Panc1 (cell line): ENCODE data around the gene PYGO2. TPM values are rescaled to one million over a fixed set of nuclear protein-coding genes. Genes with fewer than 3 reads are reported as not detected.

Experiments
- ATAC-seq: fragments of 200-7000 bp; cut with Tn5 transposase; 2 replicates; pipeline ENCODE4 v1.9.1; 2020; ENCODE audit warnings: mild to moderate bottlenecking, moderate library complexity
- BruUV-seq: library from RNA; stranded (reverse); fragments of 400-500 nt; replicated peaks from 2 replicates; lab custom pipeline; 2021; lab: Mats Ljungman, UMichigan
- CTCF ChIA-PET: fragments of 300-600 bp; sonication (Branson Sonifier 250); formaldehyde crosslinking; loops from one replicate; lab custom pipeline; 2022; ENCODE audit warnings: antibody characterized with exemption; lab: Charles Lee
- POLR2A ChIA-PET: fragments of 300-600 bp; sonication (Branson Sonifier 250); formaldehyde crosslinking; loops from one replicate; lab custom pipeline; 2022; ENCODE audit warnings: antibody characterized with exemption; lab: Charles Lee
- DNase-seq: peaks from one replicate; pipeline ENCODE4 v3.0.0-alpha.2; 2010; ENCODE audit warnings: low read depth, low spot score
- H3K27ac ChIP-seq: 2 replicates; pipeline ENCODE4 v1.5.1; 2011; ENCODE audit warnings: mild to moderate bottlenecking, low read length, inconsistent platforms
- H3K27me3 ChIP-seq: fragments of 200-500 bp; sonication (Bioruptor generic); 2 replicates; pipeline ENCODE4 v1.6.0; 2014; ENCODE audit warnings: low read length, inconsistent platforms; ENCODE audit not compliant: control insufficient read depth, insufficient read depth
- H3K36me3 ChIP-seq: fragments of 200-500 bp; sonication (Bioruptor generic); 2 replicates; pipeline ENCODE4 v1.5.1; 2014; ENCODE audit warnings: inconsistent platforms, mild to moderate bottlenecking, low read length, moderate library complexity; ENCODE audit not compliant: control insufficient read depth, insufficient read depth
- H3K4me1 ChIP-seq: 2 replicates; pipeline ENCODE4 v1.5.1; 2011; ENCODE audit warnings: inconsistent platforms, mild to moderate bottlenecking, low read length, moderate library complexity; ENCODE audit not compliant: control insufficient read depth, insufficient read depth
- H3K4me3 ChIP-seq, 2 experiments: 2 replicates each; pipeline ENCODE4 v1.5.1; 2011 to 2012; ENCODE audit warnings: low read depth in 2 of 2, low read length in 2 of 2, mild to moderate bottlenecking in 2 of 2, inconsistent platforms in 1 of 2, moderate library complexity in 1 of 2
- H3K9me3 ChIP-seq: fragments of 200-500 bp; sonication (Bioruptor generic); 2 replicates; pipeline ENCODE4 v1.5.1; 2014; ENCODE audit warnings: low read depth, mild to moderate bottlenecking, inconsistent platforms, low read length, moderate library complexity; ENCODE audit not compliant: control insufficient read depth, insufficient read depth
- CTCF ChIP-seq: fragments of 450-650 bp; IDR thresholded peaks from 2 replicates; pipeline ENCODE4 v1.5.1; 2017; ENCODE audit warnings: mild to moderate bottlenecking
- POLR2AphosphoS5 ChIP-seq: IDR thresholded peaks from 2 replicates; pipeline ENCODE4 v1.6.1; 2012; ENCODE audit warnings: mild to moderate bottlenecking, low read depth, low read length, moderate library complexity
- REST ChIP-seq, 2 experiments: IDR thresholded peaks; 2 replicates each; pipeline ENCODE4 v1.6.1; 2011 to 2012; ENCODE audit warnings: low read depth in 2 of 2, control low read depth in 1 of 2, low read length in 1 of 2, mild to moderate bottlenecking in 1 of 2, moderate library complexity in 1 of 2; ENCODE audit not compliant: insufficient read depth in 1 of 2
- SIN3A ChIP-seq: IDR thresholded peaks from 2 replicates; pipeline ENCODE4 v1.6.1; 2012; ENCODE audit warnings: low read depth, mild to moderate bottlenecking, low read length, moderate library complexity, borderline replicate concordance; ENCODE audit not compliant: insufficient read depth
- TCF7L2 ChIP-seq: IDR thresholded peaks from 2 replicates; pipeline ENCODE4 v1.6.1; 2011; ENCODE audit warnings: mild to moderate bottlenecking, low read depth, low read length, inconsistent platforms
- in situ Hi-C: cut with HindIII; loops from 2 replicates; pipeline ENCODE4 v1.10.0; 2016; ENCODE audit warnings: low sequenced_read_pairs, low pct_unique_long_range_greater_than_20kb
- intact Hi-C: fragments of 100-400 bp; cut with micrococcal nuclease; formaldehyde crosslinking; loops from one replicate; pipeline ENCODE4 v1.10.0; 2022; ENCODE audit not compliant: unreplicated experiment
- total RNA-seq: library from RNA; stranded (reverse); gene quantifications from one replicate; pipeline ENCODE4 v1.2.1, GENCODE V29; 2021; ENCODE audit not compliant: unreplicated experiment

PYGO2 gene
- total RNA-seq, 1 experiment from 2014 or later = 41.1 TPM

GRCh38 chr1:155002464-155003226 is 41.1 kb upstream of the PYGO2 start, which contains the start of gene ZBTB7B:
Gene ZBTB7B (plus strand): TSS chr1:155002802. CDS start chr1:155014661, 11,859 bp downstream.
- TF ChIP-seq REST (IDR thresholded peaks at IDR 0.05; ENCODE audit: insufficient read depth in 1 of 2, low read depth in 2 of 2, low read length in 1 of 2) = no peak
- TF ChIP-seq SIN3A = no peak
- no peak; the same call in 1 of the 2 replicates for TF ChIP-seq POLR2AphosphoS5
- no peak for TF ChIP-seq CTCF
- no peak for TF ChIP-seq TCF7L2
- ChIA-PET CTCF (interaction anchor here (0.6 to 1.8 kb wide), 3 partner anchors 15 to 31 kb away, joined by 3 to 6 read pairs (median 5); no protein-coding TSS in a partner anchor), POLR2A (interaction anchor here (0.6 to 0.7 kb wide), 2 partner anchors 23 to 41 kb away, joined by 3 read pairs; no protein-coding TSS in a partner anchor)
- ATAC-seq = peak; percentile 17
- H3K27me3 ChIP-seq = no peaks in the 10 kb centered on the region
- no peak for DNase-seq
- H3K4me3 ChIP-seq = peak within 1 kb of the TSS; percentile 80 to 98
- intact Hi-C loops = loop anchor here (5.0 kb wide), 1 partner anchor 275 kb away; no protein-coding TSS in a partner anchor
- peaks cover 5% of the 10 kb centered on the region; the same call in 1 of the 2 replicates for H3K36me3 ChIP-seq
- peak within 1 kb of the TSS; percentile 99 for H3K27ac ChIP-seq
- no TSS peak for BruUV-seq
- peaks cover 39% of the 10 kb centered on the region for H3K4me1 ChIP-seq
- H3K9me3 ChIP-seq = no peaks in the 10 kb centered on the region
- in situ Hi-C loops = no loop called here

- intact Hi-C loops (loop anchor here (5.0 kb wide), 1 partner anchor 275 kb away; no protein-coding TSS in a partner anchor), in situ Hi-C loops (no loop called here)
- H3K4me3 ChIP-seq = peak overlapping the region; percentile 69 to 74
- peak; percentile 97 for DNase-seq
- POLR2A ChIA-PET = interaction anchor here (0.6 to 0.7 kb wide), 2 partner anchors 28 to 42 kb away, joined by 3 read pairs; partner anchors contain the start of gene CKS1B
- no peaks in the 10 kb centered on the region for H3K27me3 ChIP-seq
- ATAC-seq = peak; percentile 80
- no TSS peak for BruUV-seq
- H3K9me3 ChIP-seq = no peaks in the 10 kb centered on the region
- peaks cover 33% of the 10 kb centered on the region for H3K4me1 ChIP-seq
- H3K36me3 ChIP-seq = peaks cover 5% of the 10 kb centered on the region; the same call in 1 of the 2 replicates
- TF ChIP-seq REST (IDR thresholded peaks at IDR 0.05; ENCODE audit: insufficient read depth in 1 of 2, low read depth in 2 of 2, low read length in 1 of 2) (no peak), TCF7L2 (no peak), CTCF (peak; percentile 80; the same call in 1 of the 2 replicates), SIN3A (no peak), POLR2AphosphoS5 (0 out of 2 replicates have a peak, but pooled peaks have one; percentile 30)
- H3K27ac ChIP-seq = peak overlapping the region; percentile 94
- CTCF ChIA-PET = interaction anchor here (0.6 to 1.8 kb wide), 4 partner anchors 14 to 165 kb away, joined by 3 to 6 read pairs (median 4); no protein-coding TSS in a partner anchor
These were observed 40.3 kb upstream of the PYGO2 start for GRCh38 chr1:155001675-155002463.
